Small intestine (tissue), 7 donors: ENCODE results near the gene ADD3. TPM values are rescaled to one million over a fixed set of nuclear protein-coding genes. Genes with fewer than 3 reads are reported as not detected.

Experiments
- DNase-seq, 2 donors: peaks; one replicate each; pipeline versions ENCODE4 v3.0.0 to v3.0.0-alpha.2; 2013
- FAIRE-seq: peaks from 2 replicates; lab custom pipeline; 2012; peaks lifted over from hg19 to GRCh38; lab: Jason Lieb, UNC
- H3K27ac ChIP-seq, 3 donors: one replicate each; pipeline ENCODE4 v1.5.1; 2013; ENCODE audit warnings: low read length in 2 of 3, mild to moderate bottlenecking in 2 of 3, control low read depth in 1 of 3, inconsistent platforms in 1 of 3, low read depth in 1 of 3, moderate library complexity in 1 of 3
- H3K27me3 ChIP-seq, 3 donors: one replicate each; pipeline ENCODE4 v1.6.1; 2013; ENCODE audit warnings: low read length in 3 of 3, inconsistent platforms in 1 of 3; ENCODE audit not compliant: control insufficient read depth in 3 of 3, insufficient read depth in 3 of 3
- H3K36me3 ChIP-seq, 3 donors: one replicate each; pipeline ENCODE4 v1.6.1; 2013; ENCODE audit warnings: low read length in 3 of 3, inconsistent platforms in 1 of 3, low read depth in 1 of 3, mild to moderate bottlenecking in 1 of 3, moderate library complexity in 1 of 3; ENCODE audit not compliant: control insufficient read depth in 3 of 3, insufficient read depth in 2 of 3
- H3K4me1 ChIP-seq, 3 donors: one replicate each; pipeline ENCODE4 v1.6.1; 2013; ENCODE audit warnings: low read length in 2 of 3, inconsistent platforms in 1 of 3, low read depth in 1 of 3, mild to moderate bottlenecking in 1 of 3, moderate library complexity in 1 of 3; ENCODE audit not compliant: control insufficient read depth in 3 of 3, insufficient read depth in 2 of 3
- H3K4me3 ChIP-seq, 3 donors: one replicate each; pipeline ENCODE4 v1.5.1; 2013; ENCODE audit warnings: low read length in 3 of 3, control low read depth in 1 of 3, inconsistent platforms in 1 of 3, low read depth in 1 of 3, mild to moderate bottlenecking in 1 of 3, moderate library complexity in 1 of 3
- H3K9me3 ChIP-seq, 2 donors: one replicate each; pipeline ENCODE4 v1.6.1; 2013; ENCODE audit warnings: low read depth in 1 of 2, low read length in 1 of 2; ENCODE audit not compliant: control insufficient read depth in 2 of 2, insufficient read depth in 1 of 2
- WGBS, 3 donors: extraction: QIAGEN DNeasy Blood & Tissue Kit; methylation state at CpG; one replicate each; pipeline ENCODE4 v1.1.7; 2013; 5-methylcytosine and 5-hydroxymethylcytosine counted together
- polyA plus RNA-seq, 4 donors: library from polyadenylated mRNA; stranded (reverse) in 3 of 4; unstranded in 1 of 4; fragments of 200-250 nt in 3 of 4; fragments of 120-200 nt in 1 of 4; gene quantifications; one replicate each; pipeline versions ENCODE4 v1.2.1 to v1.2.3, GENCODE V29; 2013
- donor health status: healthy with polysubstance abuse.
- donor health status: control.
- donor health status: control.
- donor health status: Bipolar disorder and iron deficiency.
- donor health status: healthy.

ADD3 gene
- polyA plus RNA-seq, 4 donors: 63.7 to 497 (median 99.1) TPM

DNA sequence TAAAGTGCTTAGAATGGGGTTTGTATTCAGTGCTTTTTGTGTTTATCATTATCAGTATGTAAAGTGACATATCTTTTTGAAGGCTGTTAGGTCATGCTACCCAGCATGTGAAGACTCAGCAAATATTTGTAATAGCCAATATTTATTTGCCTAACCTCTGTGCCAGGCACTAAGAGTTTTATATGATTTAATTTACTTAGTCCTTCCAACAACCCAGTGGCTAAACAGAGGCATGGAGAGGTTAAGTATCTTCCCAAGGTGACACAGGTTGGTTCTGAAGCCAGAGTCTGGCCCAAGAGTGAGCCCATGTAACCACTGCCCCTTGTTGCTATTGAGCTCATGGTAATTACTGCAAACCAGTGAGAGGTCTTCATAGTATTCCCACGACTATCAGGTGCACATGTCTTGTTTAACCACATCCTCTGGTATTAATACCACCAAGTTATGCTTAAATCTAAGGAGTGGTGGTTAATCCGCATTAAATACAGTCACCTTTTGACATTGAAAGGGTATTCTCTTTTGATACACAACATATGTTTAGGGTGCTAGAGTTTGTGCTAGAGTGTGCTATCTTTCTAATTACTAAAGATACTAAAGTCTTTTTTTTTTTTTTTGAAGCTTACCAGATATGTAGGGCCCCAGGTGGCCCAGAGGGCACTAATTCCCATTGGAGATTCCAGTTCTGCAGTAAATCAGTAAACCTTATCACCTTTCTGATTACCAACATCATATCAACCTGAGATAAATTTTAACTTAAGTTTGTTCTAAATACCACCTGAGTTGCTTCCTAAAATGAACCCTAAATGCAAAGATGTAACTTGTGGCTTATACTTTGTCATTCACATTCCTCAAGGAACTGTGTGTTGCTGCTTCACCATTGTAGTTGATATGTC is 2.9 kb downstream of the ADD3 start:
- DNase-seq: peak in 1 of 2 donors; percentile 50
- H3K27ac ChIP-seq: peak overlapping the region in 2 of 3 donors; percentile 63 to 88
- no peak for FAIRE-seq
- no peaks in the 10 kb centered on the region for H3K27me3 ChIP-seq
- H3K4me1 ChIP-seq: peaks cover 5 to 21% (median 5%) of the 10 kb centered on the region in 3 donors
- H3K9me3 ChIP-seq: no peaks in the 10 kb centered on the region
- H3K4me3 ChIP-seq: peak overlapping the region in 2 of 3 donors; percentile 9 to 80
- peaks cover 0 to 10% (median 0%) of the 10 kb centered on the region in 3 donors for H3K36me3 ChIP-seq
- WGBS, 3 donors: 5 to 24% (median 13%) methylated on average over 2 of the region's 2 CpGs

DNA sequence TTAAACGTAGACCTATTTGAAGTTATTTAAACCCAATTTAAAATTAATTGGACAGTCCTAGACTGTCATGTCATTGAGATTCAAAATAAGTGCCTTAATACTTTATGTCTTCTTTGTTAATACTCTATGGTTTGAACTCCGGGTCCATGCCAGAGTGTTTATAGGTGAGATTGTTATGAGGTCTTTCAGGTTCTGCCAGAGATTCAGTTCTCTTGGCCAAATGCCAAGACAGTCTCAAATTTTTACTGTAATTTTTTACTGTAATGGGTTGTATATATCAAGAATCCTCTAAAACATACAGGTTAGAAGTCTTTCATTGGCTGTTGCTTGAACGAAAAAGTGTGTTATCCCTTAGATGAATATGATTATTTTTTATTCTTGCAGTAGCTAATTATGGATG is 3.9 kb downstream of the ADD3 start:
- Histone ChIP-seq H3K4me3 (no peak overlapping the region), H3K9me3 (no peaks in the 10 kb centered on the region), H3K27me3 (no peaks in the 10 kb centered on the region), H3K4me1 (peaks cover 5 to 30% (median 5%) of the 10 kb centered on the region in 3 donors), H3K36me3 (peaks cover 0 to 10% (median 0%) of the 10 kb centered on the region in 3 donors), H3K27ac (peak overlapping the region in 1 of 3 donors; percentile 14)
- WGBS, 3 donors: 13 to 48% (median 31%) methylated on average over 3 of the region's 3 CpGs
- DNase-seq (peak in 1 of 2 donors; percentile 57), FAIRE-seq (no peak)

DNA sequence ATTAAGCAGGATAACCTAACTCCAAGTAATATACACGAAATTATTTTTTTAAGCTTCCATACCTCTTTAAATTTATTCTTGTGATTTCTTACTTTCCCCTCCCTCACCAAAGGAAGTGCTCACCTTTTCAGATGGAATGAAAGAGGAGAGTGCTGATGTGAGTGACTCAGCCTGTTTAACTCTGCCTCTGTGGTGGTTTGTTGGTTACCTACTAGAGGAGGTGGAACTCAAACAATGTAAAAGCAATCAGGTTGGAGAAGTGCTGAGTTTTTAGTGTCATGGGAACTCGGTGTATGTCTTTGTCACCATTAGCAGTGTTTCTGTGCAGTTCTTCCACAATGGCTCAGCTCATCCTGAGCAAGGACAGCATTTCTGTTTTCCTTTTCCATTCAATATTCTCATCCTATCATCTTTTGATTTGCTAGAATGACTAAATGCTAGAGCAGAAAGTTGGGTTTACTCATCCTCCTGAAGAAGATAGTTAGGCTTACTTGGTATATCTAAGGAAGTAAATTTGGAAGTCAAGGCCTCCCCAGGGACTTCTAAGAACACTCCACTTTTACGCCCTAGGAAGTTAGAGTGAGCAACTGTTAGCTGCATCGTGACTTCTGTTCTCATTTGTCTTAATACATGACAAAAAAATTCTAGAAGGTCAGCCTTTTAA is 6.0 kb downstream of the ADD3 start:
- FAIRE-seq: no peak
- H3K4me1 ChIP-seq: peaks cover 5 to 35% (median 5%) of the 10 kb centered on the region in 3 donors

DNA sequence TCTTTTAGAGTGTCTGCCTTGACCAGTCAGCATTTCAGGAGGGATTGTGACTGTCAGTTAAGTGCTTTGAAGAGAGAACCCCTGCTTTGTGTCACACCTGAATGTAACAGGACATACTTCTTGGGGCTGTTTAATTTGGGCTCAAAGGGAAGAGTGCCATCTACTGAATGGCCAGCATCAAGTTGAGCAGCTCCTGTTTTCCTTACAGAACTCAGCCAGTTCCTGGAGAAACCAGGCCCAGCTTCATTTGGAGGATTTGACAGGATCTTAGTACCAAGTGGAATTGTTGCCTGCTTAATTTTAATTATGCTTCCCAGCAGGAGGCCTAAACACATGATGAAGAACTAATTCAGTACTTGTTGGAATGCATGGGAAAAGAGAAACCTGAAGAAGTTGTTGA is 8.3 kb downstream of the ADD3 start:
- Histone ChIP-seq H3K4me1 (peaks cover 2 to 35% (median 2%) of the 10 kb centered on the region in 3 donors), H3K4me3 (no peak overlapping the region), H3K9me3 (no peaks in the 10 kb centered on the region), H3K27me3 (no peaks in the 10 kb centered on the region), H3K27ac (no peak overlapping the region), H3K36me3 (peaks cover 0 to 10% (median 0%) of the 10 kb centered on the region in 3 donors)
- peak in 1 of 2 donors; percentile 60 for DNase-seq
- FAIRE-seq: no peak

More for the DNA sequence above, 6.0 kb downstream of the ADD3 start:
- Histone ChIP-seq H3K4me3 (no peak overlapping the region), H3K9me3 (no peaks in the 10 kb centered on the region), H3K27me3 (no peaks in the 10 kb centered on the region), H3K36me3 (peaks cover 0 to 10% (median 0%) of the 10 kb centered on the region in 3 donors), H3K27ac (peak overlapping the region in 1 of 3 donors; percentile 26)
- no peak for DNase-seq
- 44 to 60% (median 53%) methylated on average over 4 of the region's 4 CpGs for WGBS, 3 donors

DNA sequence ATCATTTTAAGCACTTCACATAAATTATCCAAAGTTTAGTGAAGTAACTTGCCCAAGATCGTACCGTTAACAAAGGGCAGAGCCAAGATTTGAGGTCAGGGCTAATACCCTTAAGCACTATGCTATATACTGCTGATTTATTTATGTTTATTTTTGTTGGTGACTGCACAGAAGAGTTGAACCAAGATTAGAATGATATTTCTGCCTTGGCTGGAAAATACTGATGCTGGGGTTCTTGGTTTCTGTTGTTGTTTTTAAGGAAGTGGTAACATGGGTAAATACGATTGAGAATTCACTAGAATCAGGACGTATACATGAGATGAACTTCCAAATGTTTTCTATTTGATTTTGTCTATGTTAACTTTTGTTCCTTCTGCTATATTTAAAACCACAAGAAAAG is 9.3 kb downstream of the ADD3 start:
- H3K36me3 ChIP-seq: peaks cover 0 to 10% (median 0%) of the 10 kb centered on the region in 3 donors
- FAIRE-seq (no peak), DNase-seq (no peak)
- H3K4me3 ChIP-seq: no peak overlapping the region
- no peak overlapping the region for H3K27ac ChIP-seq
- H3K27me3 ChIP-seq: no peaks in the 10 kb centered on the region
- WGBS, 3 donors: 42 to 50% (median 47%) methylated on average over 4 of the region's 4 CpGs
- H3K4me1 ChIP-seq: peaks cover 2 to 32% (median 2%) of the 10 kb centered on the region in 3 donors
- no peaks in the 10 kb centered on the region for H3K9me3 ChIP-seq

DNA sequence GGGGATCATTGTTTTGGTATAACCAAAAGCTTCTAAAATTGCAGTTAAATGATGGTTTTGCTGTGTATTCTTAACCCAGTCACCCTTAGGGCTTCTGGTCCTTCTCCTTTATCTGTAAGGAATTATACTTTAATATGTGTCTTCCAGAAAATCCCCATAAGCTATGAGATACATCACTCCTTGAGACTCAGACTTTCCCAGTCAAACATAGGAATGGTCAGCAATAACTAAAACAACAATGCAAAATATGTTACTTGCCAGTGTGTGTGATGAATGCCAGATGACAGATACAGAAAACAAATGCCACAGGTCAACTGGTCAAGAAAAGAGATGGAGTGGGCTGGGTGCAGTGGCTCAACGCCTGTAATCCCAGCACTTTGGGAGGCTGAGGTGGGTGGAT is 10.1 kb downstream of the ADD3 start:
- Histone ChIP-seq H3K4me3 (no peak overlapping the region), H3K4me1 (peaks cover 2 to 26% (median 2%) of the 10 kb centered on the region in 3 donors), H3K27ac (no peak overlapping the region), H3K27me3 (no peaks in the 10 kb centered on the region), H3K9me3 (no peaks in the 10 kb centered on the region), H3K36me3 (peaks cover 0 to 9% (median 0%) of the 10 kb centered on the region in 3 donors)
- WGBS, 3 donors: 77 to 100% (median 94%) methylated on average over 1 of the region's 1 CpG
- FAIRE-seq: no peak
- no peak for DNase-seq

DNA sequence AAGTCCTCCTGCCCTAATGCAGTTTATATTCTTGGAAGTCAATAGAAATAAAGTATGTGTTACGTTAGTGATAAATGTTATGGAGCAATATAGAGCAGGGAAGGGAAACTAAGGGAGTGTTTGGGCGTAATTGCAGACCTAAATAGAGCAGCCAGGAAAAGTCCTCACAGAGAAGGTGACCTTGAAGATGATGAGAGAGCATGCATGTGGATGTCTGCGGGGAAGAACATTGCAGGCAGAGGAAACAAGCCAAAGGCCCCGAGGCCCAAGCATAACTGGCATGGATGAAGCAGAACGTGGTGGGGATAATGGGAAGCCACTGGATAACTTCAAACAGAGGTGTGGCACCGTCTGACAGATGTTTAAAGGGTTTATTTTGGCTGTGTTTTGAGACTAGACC is 12.5 kb downstream of the ADD3 start:
- Histone ChIP-seq H3K4me1 (peaks cover 0 to 16% (median 0%) of the 10 kb centered on the region in 3 donors), H3K36me3 (peaks cover 0 to 4% (median 0%) of the 10 kb centered on the region in 3 donors), H3K27ac (no peak overlapping the region), H3K9me3 (no peaks in the 10 kb centered on the region), H3K27me3 (no peaks in the 10 kb centered on the region), H3K4me3 (no peak overlapping the region)
- 83 to 85% (median 84%) methylated on average over 6 of the region's 6 CpGs for WGBS, 3 donors
- DNase-seq (no peak), FAIRE-seq (no peak)

DNA sequence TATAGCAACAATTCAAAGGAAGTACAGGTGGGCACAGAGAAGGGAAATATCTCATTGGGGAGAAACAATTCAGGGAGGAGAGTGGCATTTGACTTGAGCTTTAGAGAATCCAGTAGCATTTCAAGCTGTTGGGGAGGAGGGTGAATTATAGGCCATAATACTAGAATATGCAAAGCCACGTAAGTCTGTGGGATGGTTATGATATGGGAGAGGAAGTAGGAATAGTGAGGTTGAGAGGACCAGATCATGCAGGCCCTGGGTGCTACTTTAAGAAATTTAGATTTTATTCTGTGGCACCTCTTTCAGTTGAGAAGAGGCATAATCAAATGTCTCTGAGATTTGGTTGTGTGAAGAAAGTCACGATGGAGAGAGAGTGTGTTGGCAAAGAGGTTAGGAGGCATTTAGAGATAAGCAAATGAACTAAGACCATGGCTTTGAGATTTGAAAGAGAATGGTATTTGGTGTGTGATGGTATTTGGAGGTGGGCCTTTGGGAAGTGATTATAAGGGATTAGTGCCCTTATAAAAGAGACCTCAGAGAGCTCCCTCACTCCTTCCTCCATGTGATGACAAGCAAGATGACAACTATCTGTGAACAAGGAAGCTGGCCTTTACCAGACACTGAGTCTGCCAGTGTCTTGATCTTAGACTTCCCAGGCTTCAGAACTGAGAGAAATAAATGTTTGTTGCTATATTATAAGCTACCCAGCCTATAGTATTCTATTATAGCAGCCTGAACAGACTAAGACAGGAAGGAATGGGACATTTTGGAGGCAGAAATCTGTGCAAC is 15.1 kb downstream of the ADD3 start:
- Histone ChIP-seq H3K36me3 (peaks cover 0 to 4% (median 0%) of the 10 kb centered on the region in 3 donors), H3K9me3 (no peaks in the 10 kb centered on the region), H3K4me3 (no peak overlapping the region), H3K27ac (no peak overlapping the region), H3K4me1 (peaks cover 0 to 3% (median 0%) of the 10 kb centered on the region in 3 donors), H3K27me3 (no peaks in the 10 kb centered on the region)
- DNase-seq (no peak), FAIRE-seq (no peak)
- WGBS, 3 donors: 53 to 76% (median 60%) methylated on average over 2 of the region's 2 CpGs
